MCF 10A (cell line): ENCODE measurements around the gene ATP8B3. TPM values are rescaled to one million over a fixed set of nuclear protein-coding genes. Genes with fewer than 3 reads are reported as not detected.

Source experiments
- BruUV-seq: library from RNA; stranded (reverse); fragments of 400-500 nt; replicated peaks from 2 replicates; lab custom pipeline; 2021; lab: Mats Ljungman, UMichigan
- CTCF ChIA-PET: fragments of 300-600 bp; sonication (Branson Sonifier 250); formaldehyde crosslinking; extraction: SDS; loops from one replicate; lab custom pipeline; 2021; ENCODE audit warnings: antibody characterized with exemption, inconsistent platforms; lab: Yijun Ruan, JAX
- POLR2A ChIA-PET: fragments of 300-600, 350-650 bp; sonication (Branson Sonifier 250); formaldehyde crosslinking; extraction: SDS; loops from one replicate; lab custom pipeline; 2020; ENCODE audit warnings: antibody characterized with exemption, inconsistent platforms; lab: Yijun Ruan, JAX
- DNase-seq: peaks from one replicate; pipeline ENCODE4 v3.0.0-alpha.2; 2018; ENCODE audit not compliant: unreplicated experiment
- H3K27ac Mint-ChIP-seq: one replicate; pipeline ENCODE4 v1.8.0; 2022; ENCODE audit warnings: mild to moderate bottlenecking, low read depth, mixed read lengths; ENCODE audit not compliant: unreplicated experiment
- H3K27me3 Mint-ChIP-seq: one replicate; pipeline ENCODE4 v1.8.0; 2022; ENCODE audit warnings: mixed read lengths; ENCODE audit not compliant: insufficient read depth, unreplicated experiment
- H3K36me3 Mint-ChIP-seq: one replicate; pipeline ENCODE4 v1.8.0; 2022; ENCODE audit warnings: mild to moderate bottlenecking, moderate library complexity, mixed read lengths; ENCODE audit not compliant: insufficient read depth, unreplicated experiment
- H3K4me1 Mint-ChIP-seq: one replicate; pipeline ENCODE4 v1.8.0; 2022; ENCODE audit warnings: mixed read lengths; ENCODE audit not compliant: insufficient read depth, unreplicated experiment
- H3K4me3 Mint-ChIP-seq: one replicate; pipeline ENCODE4 v1.8.0; 2022; ENCODE audit warnings: mild to moderate bottlenecking, moderate library complexity, mixed read lengths; ENCODE audit not compliant: unreplicated experiment
- H3K9me3 Mint-ChIP-seq: one replicate; pipeline ENCODE4 v1.8.0; 2022; ENCODE audit warnings: mixed read lengths; ENCODE audit not compliant: unreplicated experiment
- intact Hi-C: fragments of 100-400 bp; cut with micrococcal nuclease; formaldehyde crosslinking; loops from 2 replicates; pipeline ENCODE4 v1.14.1; 2022
- total RNA-seq: library from RNA; stranded (reverse); gene quantifications from 2 replicates; pipeline ENCODE4 v1.2.3, GENCODE V29; 2022
- TF ChIP-seq, protein P1 (sequence below): fragments of 200-600 bp; IDR thresholded peaks from one replicate; pipeline ENCODE4 v1.8.0; 2022; ENCODE audit warnings: antibody characterized with exemption, mild to moderate bottlenecking; ENCODE audit not compliant: unreplicated experiment

The ATP8B3 gene
- total RNA-seq, 1 experiment from 2014 or later, result 9.3 TPM

DNA sequence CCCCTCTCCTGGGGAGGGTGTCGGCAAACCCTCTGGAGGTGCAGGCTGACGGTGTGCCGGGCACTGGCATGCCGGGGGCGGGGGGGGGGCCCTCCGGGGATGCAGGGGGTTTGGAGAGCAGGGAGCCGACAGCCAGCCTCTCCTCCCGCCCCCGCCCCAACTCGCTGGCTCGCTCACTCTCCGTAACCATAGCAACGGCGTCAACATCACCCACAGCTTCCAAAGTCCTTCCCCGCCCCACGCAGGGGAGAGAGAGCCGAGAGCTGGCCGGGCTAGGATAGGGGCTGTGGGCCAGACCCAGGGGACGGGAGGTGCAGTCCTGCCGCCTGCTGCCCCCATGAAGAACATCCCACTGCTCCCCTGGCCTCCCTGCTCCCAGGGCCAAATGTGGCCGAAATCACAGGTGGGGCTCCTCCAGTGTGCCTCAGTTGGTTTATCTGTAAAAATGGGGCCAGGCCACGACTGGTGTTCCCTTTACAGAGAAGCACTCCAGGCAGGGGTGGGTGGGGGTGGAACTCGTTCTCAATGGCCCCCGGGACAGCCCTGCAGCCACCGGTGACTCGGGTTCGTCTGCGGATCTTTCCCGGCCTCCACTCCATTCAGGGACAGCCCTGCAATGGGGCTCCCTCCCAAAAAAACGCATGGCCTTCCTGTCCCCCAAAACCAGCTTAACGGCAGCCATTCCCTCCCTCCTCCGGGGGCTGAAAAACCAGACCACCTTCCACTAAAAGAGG is 48.1 kb upstream of the ATP8B3 start:
- ChIA-PET POLR2A (interaction anchor here (0.7 to 1.6 kb wide), 2 partner anchors 15 to 171 kb away, joined by 3 to 5 read pairs; no protein-coding TSS in a partner anchor), CTCF (interaction anchor here (0.6 kb wide), 2 partner anchors 132 to 159 kb away, joined by 3 to 4 read pairs; no protein-coding TSS in a partner anchor)
- peaks cover 4% of the 10 kb centered on the region for H3K36me3 Mint-ChIP-seq
- peak overlapping the region; percentile 80 for H3K4me3 Mint-ChIP-seq
- BruUV-seq, result no TSS peak
- DNase-seq, result peak; percentile 64
- intact Hi-C loops, result no loop called here
- TF ChIP-seq, protein P1, sequence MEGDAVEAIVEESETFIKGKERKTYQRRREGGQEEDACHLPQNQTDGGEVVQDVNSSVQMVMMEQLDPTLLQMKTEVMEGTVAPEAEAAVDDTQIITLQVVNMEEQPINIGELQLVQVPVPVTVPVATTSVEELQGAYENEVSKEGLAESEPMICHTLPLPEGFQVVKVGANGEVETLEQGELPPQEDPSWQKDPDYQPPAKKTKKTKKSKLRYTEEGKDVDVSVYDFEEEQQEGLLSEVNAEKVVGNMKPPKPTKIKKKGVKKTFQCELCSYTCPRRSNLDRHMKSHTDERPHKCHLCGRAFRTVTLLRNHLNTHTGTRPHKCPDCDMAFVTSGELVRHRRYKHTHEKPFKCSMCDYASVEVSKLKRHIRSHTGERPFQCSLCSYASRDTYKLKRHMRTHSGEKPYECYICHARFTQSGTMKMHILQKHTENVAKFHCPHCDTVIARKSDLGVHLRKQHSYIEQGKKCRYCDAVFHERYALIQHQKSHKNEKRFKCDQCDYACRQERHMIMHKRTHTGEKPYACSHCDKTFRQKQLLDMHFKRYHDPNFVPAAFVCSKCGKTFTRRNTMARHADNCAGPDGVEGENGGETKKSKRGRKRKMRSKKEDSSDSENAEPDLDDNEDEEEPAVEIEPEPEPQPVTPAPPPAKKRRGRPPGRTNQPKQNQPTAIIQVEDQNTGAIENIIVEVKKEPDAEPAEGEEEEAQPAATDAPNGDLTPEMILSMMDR, result no peak
- peak overlapping the region; percentile 57 for H3K27ac Mint-ChIP-seq
- H3K4me1 Mint-ChIP-seq, result peaks cover 5% of the 10 kb centered on the region
- no peaks in the 10 kb centered on the region for H3K27me3 Mint-ChIP-seq
- H3K9me3 Mint-ChIP-seq, result no peaks in the 10 kb centered on the region

DNA sequence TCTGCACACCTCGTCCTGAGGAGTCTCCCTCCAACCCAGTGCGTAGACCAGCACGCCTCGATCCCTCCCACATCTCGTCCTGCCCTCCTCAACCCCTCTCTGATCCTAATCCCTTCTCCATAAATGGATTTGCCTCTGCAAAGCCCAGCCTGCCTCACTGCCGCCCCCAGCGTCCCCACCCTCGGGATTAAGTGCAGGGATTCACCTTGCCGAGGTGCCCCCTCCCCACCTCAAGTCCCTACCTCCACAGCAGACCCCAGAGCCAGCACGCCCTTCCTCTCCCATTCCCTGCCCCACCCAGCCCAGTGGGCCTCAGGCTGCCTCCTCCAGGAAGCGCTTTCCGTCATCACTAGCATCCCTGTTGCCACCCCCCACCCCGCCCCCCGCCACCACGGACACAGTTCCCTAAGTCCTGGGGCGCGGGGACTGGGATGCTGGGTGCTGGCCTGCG is 47.3 kb upstream of the ATP8B3 start:
- DNase-seq, result no peak
- Mint-ChIP-seq H3K36me3 (peaks cover 2% of the 10 kb centered on the region), H3K27me3 (no peaks in the 10 kb centered on the region), H3K27ac (peak overlapping the region; percentile 57), H3K9me3 (no peaks in the 10 kb centered on the region), H3K4me1 (peaks cover 5% of the 10 kb centered on the region), H3K4me3 (peak overlapping the region; percentile 80)
- BruUV-seq, result no TSS peak
- TF ChIP-seq, protein P1, result no peak
- POLR2A ChIA-PET, result interaction anchor here (1.6 kb wide), 1 partner anchor 16 kb away, joined by 5 read pairs; no protein-coding TSS in a partner anchor
- intact Hi-C loops, result no loop called here
- CTCF ChIA-PET, result no interaction called here

DNA sequence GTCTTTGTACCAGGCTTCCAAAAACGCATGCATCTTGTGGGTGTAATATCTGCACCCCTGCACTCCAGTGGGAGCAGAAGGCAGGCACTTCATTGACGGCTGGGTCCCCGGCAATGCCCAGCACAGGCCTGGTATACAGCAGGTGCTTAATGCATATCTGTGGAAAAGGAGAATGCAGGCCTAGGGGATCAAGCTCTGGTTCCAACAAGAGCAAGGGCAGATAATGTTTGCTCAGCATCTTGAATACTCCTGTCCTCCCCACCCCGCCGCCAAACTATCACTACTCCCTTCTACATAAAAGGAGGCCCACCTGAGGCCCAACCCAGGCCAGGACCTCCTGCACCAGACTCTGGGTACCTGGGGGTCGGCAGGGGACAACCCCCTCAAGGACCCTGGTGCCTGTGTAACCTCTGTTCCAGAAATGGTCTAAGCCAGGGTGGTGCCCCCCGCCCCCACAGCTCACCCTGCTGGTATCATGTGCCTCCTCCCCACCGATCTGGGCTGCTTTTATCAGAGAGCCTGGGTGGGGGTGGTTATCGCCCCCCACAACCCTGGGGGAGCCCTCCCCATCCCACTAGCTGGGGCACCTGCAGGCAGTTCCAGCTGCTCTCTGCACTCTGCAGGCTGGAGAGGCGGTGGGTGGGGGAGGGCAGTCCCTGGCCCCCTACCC is 46.5 kb upstream of the ATP8B3 start:
- Mint-ChIP-seq H3K27me3 (no peaks in the 10 kb centered on the region), H3K4me1 (peaks cover 6% of the 10 kb centered on the region), H3K4me3 (peak overlapping the region; percentile 44), H3K36me3 (no peaks in the 10 kb centered on the region), H3K27ac (peak overlapping the region; percentile 57), H3K9me3 (no peaks in the 10 kb centered on the region)
- CTCF ChIA-PET, result interaction anchor here (0.7 to 1.5 kb wide), 3 partner anchors 8 to 21 kb away, joined by 3 to 4 read pairs (median 3); no protein-coding TSS in a partner anchor
- POLR2A ChIA-PET, result interaction anchor here (0.8 to 2.7 kb wide), 4 partner anchors 17 to 605 kb away, joined by 3 to 9 read pairs (median 4); no protein-coding TSS in a partner anchor
- TF ChIP-seq, protein P1, result no peak
- no peak for DNase-seq
- intact Hi-C loops, result no loop called here
- BruUV-seq, result no TSS peak
